Ishikawa (cell line): ENCODE data around the gene COX19.
A peak's percentile ranks its signal among the peaks of the same experiment; 100 is the strongest.

Experiments
- CEBPB ChIP-seq: IDR thresholded peaks from 2 replicates; pipeline ENCODE4 v1.6.1; 2012
- CREB1 ChIP-seq: IDR thresholded peaks from 2 replicates; pipeline ENCODE4 v1.6.1; 2012; ENCODE audit warnings: low read depth
- EGR1 ChIP-seq: IDR thresholded peaks from 2 replicates; pipeline ENCODE4 v1.6.1; 2012
- EP300 ChIP-seq: IDR thresholded peaks from 2 replicates; pipeline ENCODE4 v1.6.1; 2012; ENCODE audit warnings: borderline replicate concordance
- FOXM1 ChIP-seq: IDR thresholded peaks from 2 replicates; pipeline ENCODE4 v1.6.1; 2012; ENCODE audit warnings: low read depth, borderline replicate concordance
- MAX ChIP-seq: IDR thresholded peaks from 2 replicates; pipeline ENCODE4 v1.6.1; 2012
- NFIC ChIP-seq: IDR thresholded peaks from 2 replicates; pipeline ENCODE4 v1.6.1; 2012
- RAD21 ChIP-seq: IDR thresholded peaks from 2 replicates; pipeline ENCODE4 v1.6.1; 2012; ENCODE audit warnings: low read depth
- REST ChIP-seq: IDR thresholded peaks from 2 replicates; pipeline ENCODE4 v1.6.1; 2012; ENCODE audit warnings: low read depth, mild to moderate bottlenecking
- TAF1 ChIP-seq: IDR thresholded peaks from 2 replicates; pipeline ENCODE4 v1.6.1; 2012; ENCODE audit warnings: low read depth, mild to moderate bottlenecking
- TCF12 ChIP-seq: IDR thresholded peaks from 2 replicates; pipeline ENCODE4 v1.6.1; 2012; ENCODE audit warnings: low read depth
- TEAD4 ChIP-seq: IDR thresholded peaks from 2 replicates; pipeline ENCODE4 v1.6.1; 2012
- USF1 ChIP-seq: IDR thresholded peaks from 2 replicates; pipeline ENCODE4 v1.6.1; 2012
- YY1 ChIP-seq: IDR thresholded peaks from 2 replicates; pipeline ENCODE4 v1.6.1; 2012; ENCODE audit warnings: low read depth
- ZBTB7A ChIP-seq: IDR thresholded peaks from 2 replicates; pipeline ENCODE4 v1.6.1; 2012; ENCODE audit warnings: low read depth

COX19 gene

GRCh38 chr7:925601-926000 is 49.7 kb downstream of the COX19 start:
- no peak for TF ChIP-seq EGR1
- no peak for TF ChIP-seq TCF12
- TF ChIP-seq TAF1: no peak

GRCh38 chr7:924541-925231 is 50.7 kb downstream of the COX19 start:
- TF ChIP-seq TEAD4 (no peak), MAX (no peak), TAF1 (no peak), RAD21 (no peak), REST (no peak), EP300 (no peak), CEBPB (no peak), ZBTB7A (no peak), TCF12 (no peak), NFIC (no peak), FOXM1 (no peak), EGR1 (no peak), YY1 (no peak), CREB1 (no peak)

GRCh38 chr7:923108-924041 is 52.0 kb downstream of the COX19 start:
- TF ChIP-seq TCF12: no peak
- peak; percentile 44; the same call in 1 of the 2 replicates for TF ChIP-seq ZBTB7A
- TF ChIP-seq REST: no peak

- TF ChIP-seq ZBTB7A (peak; percentile 15; the same call in 1 of the 2 replicates), MAX (no peak)
These were observed 52.8 kb downstream of the COX19 start for GRCh38 chr7:922334-923107.

- peak; percentile 52; the same call in 1 of the 2 replicates for TF ChIP-seq ZBTB7A
- TF ChIP-seq YY1: no peak
- TF ChIP-seq EP300: no peak
- TF ChIP-seq TAF1: no peak
- TF ChIP-seq CEBPB: no peak
These were observed 53.6 kb downstream of the COX19 start for GRCh38 chr7:921581-922333.

- TF ChIP-seq CEBPB: no peak
- TF ChIP-seq CREB1: no peak
- TF ChIP-seq RAD21: no peak
- TF ChIP-seq TEAD4: no peak
- TF ChIP-seq MAX: no peak
- no peak for TF ChIP-seq USF1
- TF ChIP-seq EGR1: no peak
- no peak for TF ChIP-seq EP300
- no peak for TF ChIP-seq REST
- TF ChIP-seq YY1: no peak
- TF ChIP-seq NFIC: no peak
- no peak for TF ChIP-seq TCF12
- TF ChIP-seq ZBTB7A: no peak
- TF ChIP-seq FOXM1: no peak
- no peak for TF ChIP-seq TAF1
These were observed 54.3 kb downstream of the COX19 start for GRCh38 chr7:921071-921461.
